ENCODE data around the gene ATP5MG. TPM values are rescaled to one million over a fixed set of nuclear protein-coding genes. Genes with fewer than 3 reads are reported as not detected.

ATP5MG gene
- total RNA-seq, 1 donor from 2014 or later, result 280 TPM

GRCh38 chr11:118406599-118407166, 5.3 kb downstream of the ATP5MG start:
- peaks cover 13% of the 10 kb centered on the region for H3K36me3 Mint-ChIP-seq (ENCODE audit: low read depth, unreplicated experiment)
- H3K4me1 Mint-ChIP-seq (ENCODE audit: unreplicated experiment), result peaks cover 16% of the 10 kb centered on the region
- H3K4me3 Mint-ChIP-seq (ENCODE audit: unreplicated experiment), result no peak overlapping the region
- no peaks in the 10 kb centered on the region for H3K9me3 Mint-ChIP-seq (ENCODE audit: unreplicated experiment)
- no peak overlapping the region for H3K27ac Mint-ChIP-seq (ENCODE audit: unreplicated experiment)
- TF ChIP-seq CTCF (IDR thresholded peaks at IDR 0.05; ENCODE audit: unreplicated experiment), result no peak
- peaks cover 8% of the 10 kb centered on the region for H3K27me3 Mint-ChIP-seq (ENCODE audit: unreplicated experiment)
- no peak for DNase-seq (ENCODE audit: low spot score)

- no peak overlapping the region for H3K27ac Mint-ChIP-seq (ENCODE audit: unreplicated experiment)
Observed at GRCh38 chr11:118410055-118410745, 8.8 kb downstream of the ATP5MG start.

GRCh38 chr11:118411530-118411929, 10.1 kb downstream of the ATP5MG start:
- Mint-ChIP-seq H3K4me1 (ENCODE audit: unreplicated experiment) (no peaks in the 10 kb centered on the region), H3K27ac (ENCODE audit: unreplicated experiment) (no peak overlapping the region), H3K36me3 (ENCODE audit: low read depth, unreplicated experiment) (peaks cover 4% of the 10 kb centered on the region), H3K9me3 (ENCODE audit: unreplicated experiment) (no peaks in the 10 kb centered on the region), H3K27me3 (ENCODE audit: unreplicated experiment) (peaks cover 2% of the 10 kb centered on the region), H3K4me3 (ENCODE audit: unreplicated experiment) (no peak overlapping the region)
- DNase-seq (ENCODE audit: low spot score), result no peak
- no peak for TF ChIP-seq CTCF (IDR thresholded peaks at IDR 0.05; ENCODE audit: unreplicated experiment)

More at GRCh38 chr11:118410055-118410745, 8.8 kb downstream of the ATP5MG start:
- Mint-ChIP-seq H3K36me3 (ENCODE audit: low read depth, unreplicated experiment) (peaks cover 7% of the 10 kb centered on the region), H3K27me3 (ENCODE audit: unreplicated experiment) (peaks cover 2% of the 10 kb centered on the region), H3K4me1 (ENCODE audit: unreplicated experiment) (no peaks in the 10 kb centered on the region), H3K4me3 (ENCODE audit: unreplicated experiment) (no peak overlapping the region), H3K9me3 (ENCODE audit: unreplicated experiment) (no peaks in the 10 kb centered on the region)
- no peak for TF ChIP-seq CTCF (IDR thresholded peaks at IDR 0.05; ENCODE audit: unreplicated experiment)
- no peak for DNase-seq (ENCODE audit: low spot score)

- DNase-seq (ENCODE audit: low spot score), result no peak
Observed at GRCh38 chr11:118412921-118413320, 11.5 kb downstream of the ATP5MG start.

More at GRCh38 chr11:118412921-118413320, 11.5 kb downstream of the ATP5MG start:
- H3K27me3 Mint-ChIP-seq (ENCODE audit: unreplicated experiment), result peaks cover 2% of the 10 kb centered on the region
- H3K9me3 Mint-ChIP-seq (ENCODE audit: unreplicated experiment), result no peaks in the 10 kb centered on the region
- no peak overlapping the region for H3K27ac Mint-ChIP-seq (ENCODE audit: unreplicated experiment)
- H3K36me3 Mint-ChIP-seq (ENCODE audit: low read depth, unreplicated experiment), result peaks cover 4% of the 10 kb centered on the region
- no peak for TF ChIP-seq CTCF (IDR thresholded peaks at IDR 0.05; ENCODE audit: unreplicated experiment)
- no peak overlapping the region for H3K4me3 Mint-ChIP-seq (ENCODE audit: unreplicated experiment)
- H3K4me1 Mint-ChIP-seq (ENCODE audit: unreplicated experiment), result no peaks in the 10 kb centered on the region
